Activated CD4-positive, alpha-beta T cell treated with anti-CD3 and anti-CD28 coated beads, Interleukin-2, amount 50 U/mL, for 4 hours (primary cell): Measurements from ENCODE around the gene NME3.

ENCODE experiments used
- DNase-seq, 2 experiments: peaks; one replicate each; pipeline ENCODE4 v3.0.0-alpha.2; 2020

NME3 gene

GRCh38 chr16:1793578-1794220, 22.4 kb upstream of the NME3 start, which contains the start of gene IGFALS:
IGFALS (minus strand) TSS chr16:1793705; CDS start chr16:1793652, 53 bp downstream.
- no peak for DNase-seq

GRCh38 chr16:1792836-1793577, 21.7 kb upstream of the NME3 start:
- no peak for DNase-seq

GRCh38 chr16:1791943-1792812, 20.8 kb upstream of the NME3 start:
- no peak for DNase-seq

GRCh38 chr16:1791256-1791942, 20.1 kb upstream of the NME3 start:
- DNase-seq, result no peak

GRCh38 chr16:1790611-1791255, 19.4 kb upstream of the NME3 start:
- no peak for DNase-seq

- no peak for DNase-seq
These were observed 18.9 kb upstream of the NME3 start for GRCh38 chr16:1790261-1790610.

GRCh38 chr16:1789643-1790045, 18.3 kb upstream of the NME3 start:
- DNase-seq, result no peak

- no peak for DNase-seq
These were observed 17.4 kb upstream of the NME3 start for GRCh38 chr16:1788708-1789100.

- no peak for DNase-seq
These were observed 16.9 kb upstream of the NME3 start for GRCh38 chr16:1788095-1788707.

- DNase-seq, result peak in 1 of 2 experiments; percentile 0
These were observed 16.2 kb upstream of the NME3 start for GRCh38 chr16:1787322-1788094.

GRCh38 chr16:1787056-1787321, 15.6 kb upstream of the NME3 start:
- DNase-seq, result no peak

- peak in 1 of 2 experiments; percentile 1 for DNase-seq
These were observed 15.1 kb upstream of the NME3 start for GRCh38 chr16:1786242-1787055.

- DNase-seq, result no peak
These were observed 14.5 kb upstream of the NME3 start for GRCh38 chr16:1785846-1786170.

- no peak for DNase-seq
These were observed 13.9 kb upstream of the NME3 start for GRCh38 chr16:1784977-1785845.

GRCh38 chr16:1782408-1783264, 11.3 kb upstream of the NME3 start, which contains the start of the genes NUBP2 and SPSB3:
NUBP2 (plus strand) TSS chr16:1782960; CDS start chr16:1783021, 61 bp downstream.
SPSB3 (minus strand) TSS chr16:1782571; CDS start chr16:1781483, 1,088 bp downstream.
- DNase-seq, result peak; percentile 95 to 96

- DNase-seq, result no peak
These were observed 10.5 kb upstream of the NME3 start for GRCh38 chr16:1781758-1782407.

GRCh38 chr16:1781254-1781653, 9.9 kb upstream of the NME3 start:
- DNase-seq, result no peak

- DNase-seq, result no peak
These were observed 9.3 kb upstream of the NME3 start for GRCh38 chr16:1780677-1781072.
